ENCODE results near the gene MAST2. TPM values are rescaled to one million over a fixed set of nuclear protein-coding genes. Genes with fewer than 3 reads are reported as not detected.

The MAST2 gene
- total RNA-seq, 1 donor from 2014 or later, result 55.0 TPM

- no peak for ATAC-seq
- intact Hi-C loops (cut with DNase I), result loop anchor here (10.0 kb wide), 1 partner anchor 869 kb away; the partner anchor contains the start of genes HECTD3 and UROD
- DNase-seq (ENCODE audit: low spot score), result no peak
Observed at GRCh38 chr1:45883658-45884057, 80.2 kb downstream of the MAST2 start.

- DNase-seq (ENCODE audit: low spot score) (no peak), ATAC-seq (no peak)
- intact Hi-C loops (cut with DNase I), result loop anchor here (10.0 kb wide), 1 partner anchor 870 kb away; the partner anchor contains the start of genes HECTD3 and UROD
Observed at GRCh38 chr1:45884700-45885099, 81.3 kb downstream of the MAST2 start.

DNA sequence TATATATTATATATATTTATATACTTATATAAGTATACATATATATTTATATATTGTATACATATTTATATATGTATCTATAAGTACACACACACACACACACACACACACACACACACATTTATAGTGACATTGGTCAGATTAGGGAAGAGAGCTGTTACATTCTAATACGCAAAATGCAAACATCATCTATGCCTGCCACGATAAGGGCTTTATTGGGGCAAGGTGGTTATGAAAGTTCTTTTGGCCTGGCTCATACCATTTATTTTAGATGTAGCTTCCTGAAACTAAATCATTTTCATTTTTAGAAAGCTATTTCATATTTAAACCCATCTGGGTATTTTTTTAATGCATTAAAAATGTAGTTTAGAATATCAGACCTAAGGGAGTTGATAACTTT, 82.8 kb downstream of the MAST2 start:
- DNase-seq (ENCODE audit: low spot score) (no peak), ATAC-seq (no peak)
- intact Hi-C loops (cut with DNase I), result loop anchor here (10.0 kb wide), 1 partner anchor 871 kb away; the partner anchor contains the start of genes HECTD3 and UROD

DNA sequence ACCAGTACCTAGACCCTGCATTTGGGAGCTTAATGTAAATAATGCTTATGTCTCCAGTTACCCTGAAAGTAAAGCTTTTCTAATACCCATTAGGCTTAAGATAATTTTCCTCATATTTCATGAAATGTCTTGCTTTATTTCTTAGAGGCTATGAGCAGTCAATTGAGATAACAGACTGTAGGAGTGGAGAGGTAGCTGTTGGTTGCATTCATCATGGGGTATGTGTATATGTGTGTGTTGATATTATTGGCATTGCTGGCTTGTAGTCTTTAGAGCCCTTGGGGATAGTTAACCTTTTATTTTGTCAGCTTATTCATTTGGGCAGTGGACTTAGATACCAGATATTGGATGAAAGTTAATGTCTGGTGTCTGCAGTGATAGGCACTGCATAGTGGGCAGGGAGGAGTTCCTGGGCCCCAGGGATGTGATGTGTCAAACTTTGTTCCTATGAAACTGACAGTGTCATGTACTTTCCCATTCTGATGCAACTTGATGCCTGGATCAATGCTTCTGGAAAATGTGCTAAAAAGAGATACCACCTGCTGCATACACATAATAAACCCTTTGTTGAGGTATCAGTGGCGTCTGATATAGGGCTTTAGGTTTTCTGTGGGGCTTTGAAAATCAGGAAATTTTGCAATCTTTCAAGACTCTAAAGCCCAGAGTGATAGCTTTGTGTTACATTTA, 83.9 kb downstream of the MAST2 start:
- intact Hi-C loops (cut with DNase I), result loop anchor here (10.0 kb wide), 1 partner anchor 872 kb away; the partner anchor contains the start of genes HECTD3 and UROD
- ATAC-seq (no peak), DNase-seq (ENCODE audit: low spot score) (no peak)

- intact Hi-C loops (cut with DNase I), result no loop called here
- no peak for ATAC-seq
- DNase-seq (ENCODE audit: low spot score), result no peak
Observed at GRCh38 chr1:45890078-45890477, 86.7 kb downstream of the MAST2 start.

DNA sequence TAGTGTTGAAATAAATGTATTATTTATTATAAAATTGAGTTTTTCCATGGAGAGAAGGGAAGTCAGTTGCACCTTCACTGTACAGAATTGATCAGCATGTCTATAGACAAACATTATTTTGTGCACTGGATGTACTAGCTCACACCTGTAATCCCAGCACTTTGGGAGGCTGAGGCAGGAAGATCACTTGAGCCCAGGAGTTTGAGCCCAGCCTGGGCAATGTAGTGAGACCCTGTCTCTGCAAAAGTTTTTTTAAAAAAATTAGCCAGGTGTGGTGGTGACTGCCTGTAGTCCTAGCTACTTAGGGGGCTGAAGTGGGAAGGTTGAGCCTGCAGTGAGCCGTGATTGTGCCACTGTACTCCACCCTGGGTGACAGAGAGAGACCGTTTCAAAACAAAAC, 87.7 kb downstream of the MAST2 start:
- DNase-seq (ENCODE audit: low spot score) (no peak), ATAC-seq (no peak)
- intact Hi-C loops (cut with DNase I), result no loop called here

DNA sequence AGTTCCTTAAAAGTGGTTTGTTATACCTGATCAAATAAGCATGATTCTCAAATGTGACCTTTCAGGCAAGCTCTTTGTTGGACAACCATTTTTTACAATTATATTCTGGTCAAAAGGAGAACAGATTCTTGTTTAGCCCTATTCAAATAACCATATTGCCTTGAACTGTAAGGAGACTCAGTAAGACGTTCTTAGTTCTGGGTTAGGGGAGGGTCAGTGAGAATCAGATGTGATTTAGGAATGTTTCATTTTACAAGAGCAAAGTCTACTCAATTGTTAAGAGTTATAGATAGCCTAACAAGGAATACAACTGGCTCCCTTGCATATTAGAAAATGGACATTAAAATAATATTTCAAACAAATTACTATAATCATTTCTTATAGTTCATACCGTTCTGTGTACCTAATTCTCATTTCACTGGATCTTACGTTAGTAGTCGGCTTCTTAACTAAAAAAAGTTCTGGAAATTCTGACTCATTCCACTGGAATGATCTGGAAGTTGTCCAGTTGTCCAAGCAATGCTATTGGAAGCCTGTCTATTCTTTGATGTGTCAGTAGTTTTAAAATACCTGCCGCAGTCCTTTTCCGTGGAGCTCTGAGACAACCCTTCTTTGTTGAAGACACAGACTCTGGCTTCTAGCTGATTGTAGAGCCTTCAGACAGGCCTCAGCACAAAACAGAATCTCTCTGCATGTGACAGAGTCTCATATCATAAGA, 88.8 kb downstream of the MAST2 start:
- intact Hi-C loops (cut with DNase I), result no loop called here
- DNase-seq (ENCODE audit: low spot score), result no peak
- ATAC-seq, result peak; percentile 59

- DNase-seq (ENCODE audit: low spot score) (no peak), ATAC-seq (no peak)
- intact Hi-C loops (cut with DNase I), result no loop called here
Observed at GRCh38 chr1:45894331-45894730, 90.9 kb downstream of the MAST2 start.

DNA sequence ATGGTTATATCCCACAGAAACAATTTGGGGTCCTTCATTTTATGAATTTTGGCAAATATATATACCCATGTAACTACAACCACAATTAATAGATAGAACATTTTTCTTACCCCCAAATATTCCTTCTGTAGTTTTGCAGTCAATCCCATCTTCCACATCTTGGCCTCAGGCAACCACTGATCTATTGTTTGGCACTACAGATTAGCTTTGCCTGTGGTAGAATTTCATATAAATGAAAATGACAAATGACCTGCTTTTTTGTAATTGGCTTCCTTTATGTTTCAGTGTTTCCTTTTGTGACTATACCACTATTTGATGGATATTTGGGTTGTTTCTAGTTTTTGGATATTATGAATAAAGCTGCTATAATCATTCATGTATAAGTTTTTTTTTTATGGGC, 91.5 kb downstream of the MAST2 start:
- intact Hi-C loops (cut with DNase I), result no loop called here
- ATAC-seq, result no peak

GRCh38 chr1:45895406-45895805, 92.0 kb downstream of the MAST2 start:
- no peak for ATAC-seq
- intact Hi-C loops (cut with DNase I), result no loop called here

More for the DNA sequence above, 91.5 kb downstream of the MAST2 start:
- DNase-seq (ENCODE audit: low spot score), result no peak

GRCh38 chr1:45906883-45907282, 103.5 kb downstream of the MAST2 start:
- ATAC-seq (no peak), DNase-seq (ENCODE audit: low spot score) (no peak)
- intact Hi-C loops (cut with DNase I), result no loop called here

More at GRCh38 chr1:45895406-45895805, 92.0 kb downstream of the MAST2 start:
- DNase-seq (ENCODE audit: low spot score), result no peak

- no peak for ATAC-seq
- no peak for DNase-seq (ENCODE audit: low spot score)
Observed at GRCh38 chr1:45908611-45909140, 105.3 kb downstream of the MAST2 start.

GRCh38 chr1:45911634-45912033, 108.2 kb downstream of the MAST2 start:
- no peak for DNase-seq (ENCODE audit: low spot score)
- intact Hi-C loops (cut with DNase I), result no loop called here
- no peak for ATAC-seq

More at GRCh38 chr1:45908611-45909140, 105.3 kb downstream of the MAST2 start:
- intact Hi-C loops (cut with DNase I), result no loop called here

DNA sequence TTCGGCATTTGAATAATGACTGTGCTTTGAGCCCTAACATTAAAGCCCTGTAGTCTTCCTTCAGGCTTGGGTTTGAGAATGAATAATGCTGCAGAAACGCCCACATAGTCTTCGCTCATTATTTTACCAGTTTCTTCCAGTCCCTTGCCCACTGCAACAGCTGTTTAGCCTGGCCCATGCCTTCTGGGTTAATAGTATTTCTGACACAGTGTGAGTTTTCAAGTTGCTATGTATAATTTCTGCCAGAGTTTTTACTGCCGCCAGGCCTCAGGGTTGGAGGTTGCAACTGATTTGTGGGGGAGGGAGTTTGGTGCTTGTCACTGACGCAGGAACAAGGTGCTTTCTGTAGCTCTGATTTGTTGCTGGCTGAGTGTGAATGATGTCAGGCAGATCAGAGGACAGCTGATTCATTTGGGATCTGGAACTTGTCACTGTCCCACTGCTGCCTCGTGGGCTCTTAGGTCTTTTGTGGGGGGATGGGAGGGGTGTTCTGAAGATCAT, 109.8 kb downstream of the MAST2 start:
- intact Hi-C loops (cut with DNase I), result no loop called here
- peak; percentile 83 for ATAC-seq
- DNase-seq (ENCODE audit: low spot score), result no peak

DNA sequence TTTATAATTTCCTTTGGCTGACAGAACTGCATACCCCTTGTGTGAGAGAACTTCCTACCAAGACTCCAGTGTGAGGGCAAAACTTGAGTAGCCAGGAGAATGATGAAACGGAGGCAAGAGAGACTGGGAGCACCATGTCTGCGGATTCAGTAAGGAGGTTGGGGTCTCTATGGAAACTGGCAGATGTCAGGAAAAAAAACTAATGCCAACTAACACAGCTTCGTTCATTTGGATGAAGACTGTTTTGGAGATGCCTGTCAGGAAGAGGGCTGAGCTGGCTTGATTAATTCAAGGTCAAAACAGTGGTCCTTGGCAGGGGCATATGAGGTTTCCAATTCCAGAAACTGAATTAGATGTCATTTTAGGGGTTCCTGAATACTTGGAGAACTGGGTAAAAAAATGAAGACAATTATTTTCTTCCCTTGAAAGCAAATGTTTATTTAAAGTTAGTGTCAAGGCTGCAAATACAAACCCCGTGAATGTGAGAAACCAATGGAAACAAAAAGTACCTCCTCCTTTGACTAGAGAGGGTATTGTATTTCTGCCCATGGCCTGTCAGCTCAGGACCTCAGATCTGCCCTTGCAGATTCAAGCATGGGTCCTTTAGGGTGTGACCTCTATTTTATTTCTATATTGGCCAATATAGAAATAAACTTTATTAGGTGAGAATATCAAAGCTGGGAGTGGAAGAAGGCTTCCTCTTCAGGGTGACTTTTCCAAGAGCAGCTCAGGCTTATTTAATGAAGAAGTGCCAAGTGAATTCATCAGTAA, 110.5 kb downstream of the MAST2 start:
- ATAC-seq, result no peak
- intact Hi-C loops (cut with DNase I), result no loop called here
- no peak for DNase-seq (ENCODE audit: low spot score)

DNA sequence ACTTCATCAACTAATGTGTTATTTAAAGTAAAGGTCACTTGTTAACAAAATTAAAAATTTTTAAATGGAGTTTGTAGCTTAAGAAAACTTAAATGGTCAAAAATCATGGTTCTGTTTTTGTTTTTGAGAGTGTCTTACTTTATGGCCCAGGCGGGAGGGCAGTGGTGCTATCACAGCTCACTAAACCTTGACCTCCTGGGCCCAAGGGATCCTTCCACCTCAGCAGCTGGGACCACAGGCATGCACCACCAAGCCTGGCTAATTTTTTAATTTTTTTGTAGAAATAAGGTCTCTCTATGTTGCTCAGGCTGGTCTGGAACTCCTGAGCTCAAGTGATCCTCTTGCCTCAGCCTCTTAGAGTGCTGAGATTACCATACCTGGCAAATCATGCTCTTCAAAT, 111.4 kb downstream of the MAST2 start:
- ATAC-seq, result no peak
- intact Hi-C loops (cut with DNase I), result no loop called here
- DNase-seq (ENCODE audit: low spot score), result no peak

- ATAC-seq, result peak; percentile 24
- no peak for DNase-seq (ENCODE audit: low spot score)
- intact Hi-C loops (cut with DNase I), result no loop called here
Observed at GRCh38 chr1:45922374-45922773, 119.0 kb downstream of the MAST2 start.

DNA sequence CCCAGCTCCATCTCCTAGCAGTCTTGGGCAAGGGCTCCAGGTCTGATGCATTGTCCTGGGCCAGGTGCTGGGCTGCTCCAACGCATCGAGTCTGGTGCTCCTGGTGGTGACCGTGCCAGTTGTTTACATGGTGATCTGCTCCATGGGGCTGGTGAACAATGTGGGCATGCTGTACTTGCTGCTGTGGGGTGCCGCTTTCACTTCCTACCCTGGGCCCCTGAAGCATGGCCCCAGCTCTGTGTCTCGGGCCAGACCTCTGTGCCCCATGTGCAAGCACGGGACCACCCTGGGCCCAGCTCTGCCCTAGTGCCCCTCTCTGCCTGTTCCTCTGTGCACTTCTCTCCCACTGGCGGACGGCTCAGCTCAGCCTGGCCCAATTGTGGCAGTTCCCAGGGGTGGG, 119.4 kb downstream of the MAST2 start:
- intact Hi-C loops (cut with DNase I), result no loop called here
- ATAC-seq (no peak), DNase-seq (ENCODE audit: low spot score) (no peak)

- intact Hi-C loops (cut with DNase I), result no loop called here
- ATAC-seq (no peak), DNase-seq (ENCODE audit: low spot score) (no peak)
Observed at GRCh38 chr1:45923343-45923742, 119.9 kb downstream of the MAST2 start.

Data from sciatic nerve (tissue), 2 donors.